Lung (tissue), 12 donors: ENCODE data around the gene CXCL14. TPM values are rescaled to one million over a fixed set of nuclear protein-coding genes. Genes with fewer than 3 reads are reported as not detected.

Source experiments
- ATAC-seq: fragments of 200-7000 bp; cut with Tn5 transposase; one replicate; pipeline ENCODE4 v1.9.1; 2020; ENCODE audit warnings: moderate number of reproducible peaks; ENCODE audit not compliant: insufficient read depth, low FRiP score
- DNase-seq, 3 donors: peaks; one replicate each; pipeline ENCODE4 v3.0.0-alpha.2; 2013 to 2017
- H3K27ac ChIP-seq, 2 donors: one replicate each; pipeline ENCODE4 v1.5.1; 2013; ENCODE audit warnings: mild to moderate bottlenecking in 2 of 2, moderate library complexity in 2 of 2, control low read depth in 1 of 2, inconsistent platforms in 1 of 2, low read depth in 1 of 2, low read length in 1 of 2
- H3K27me3 ChIP-seq, 3 donors: one replicate each; pipeline ENCODE4 v1.5.1; 2013; ENCODE audit warnings: low read length in 2 of 3; ENCODE audit not compliant: control insufficient read depth in 3 of 3, insufficient read depth in 3 of 3
- H3K36me3 ChIP-seq, 4 donors: one replicate each; pipeline ENCODE4 v1.5.1; 2013; ENCODE audit warnings: low read length in 4 of 4, mild to moderate bottlenecking in 1 of 4, moderate library complexity in 1 of 4; ENCODE audit not compliant: control insufficient read depth in 4 of 4, insufficient read depth in 4 of 4
- H3K4me1 ChIP-seq, 5 donors: one replicate each; pipeline ENCODE4 v1.5.1; 2013; ENCODE audit warnings: low read length in 5 of 5, mild to moderate bottlenecking in 2 of 5, moderate library complexity in 1 of 5; ENCODE audit not compliant: control insufficient read depth in 5 of 5, insufficient read depth in 5 of 5
- H3K4me3 ChIP-seq: one replicate; pipeline ENCODE4 v1.5.1; 2013; ENCODE audit warnings: mild to moderate bottlenecking, control low read depth, moderate library complexity
- H3K9ac ChIP-seq, 2 donors: one replicate each; pipeline ENCODE4 v1.5.1; 2013; ENCODE audit warnings: low read length in 2 of 2, control low read depth in 1 of 2; ENCODE audit not compliant: insufficient read depth in 1 of 2
- H3K9me3 ChIP-seq, 4 donors: one replicate each; pipeline ENCODE4 v1.5.1; 2013; ENCODE audit warnings: low read length in 3 of 4, mild to moderate bottlenecking in 1 of 4, moderate library complexity in 1 of 4; ENCODE audit not compliant: control insufficient read depth in 4 of 4, insufficient read depth in 3 of 4
- WGBS, 2 donors: extraction: QIAGEN DNeasy Blood & Tissue Kit; methylation state at CpG; one replicate each; pipeline ENCODE4 v1.1.7; 2013; 5-methylcytosine and 5-hydroxymethylcytosine counted together
- polyA plus RNA-seq, 2 donors: library from polyadenylated mRNA; stranded (reverse); fragments of 200-250 nt; gene quantifications; one replicate each; pipeline ENCODE4 v1.2.1, GENCODE V29; 2013
- total RNA-seq, 2 donors: library from RNA; depleted of rRNA in 1 of 2; stranded (reverse); fragments of >200 nt in 1 of 2; gene quantifications; one replicate each; pipeline ENCODE4 v1.2.1, GENCODE V29; 2014 to 2021
- TF ChIP-seq, protein P1 (sequence below): IDR thresholded peaks from 2 replicates; pipeline ENCODE4 v1.5.1; 2012; ENCODE audit warnings: mild to moderate bottlenecking; ENCODE audit errors: control extremely low read depth, extremely low read depth
- donor health status: control.
- donor health status: control.
- donor health status: Bipolar disorder and iron deficiency.
- donor health status: healthy.
- donor health status: DM: yes; HTN: yes; CAD: no.

The CXCL14 gene
- total and polyA plus RNA-seq, 4 donors = 1.6 to 31.4 (median 2.4) TPM

DNA sequence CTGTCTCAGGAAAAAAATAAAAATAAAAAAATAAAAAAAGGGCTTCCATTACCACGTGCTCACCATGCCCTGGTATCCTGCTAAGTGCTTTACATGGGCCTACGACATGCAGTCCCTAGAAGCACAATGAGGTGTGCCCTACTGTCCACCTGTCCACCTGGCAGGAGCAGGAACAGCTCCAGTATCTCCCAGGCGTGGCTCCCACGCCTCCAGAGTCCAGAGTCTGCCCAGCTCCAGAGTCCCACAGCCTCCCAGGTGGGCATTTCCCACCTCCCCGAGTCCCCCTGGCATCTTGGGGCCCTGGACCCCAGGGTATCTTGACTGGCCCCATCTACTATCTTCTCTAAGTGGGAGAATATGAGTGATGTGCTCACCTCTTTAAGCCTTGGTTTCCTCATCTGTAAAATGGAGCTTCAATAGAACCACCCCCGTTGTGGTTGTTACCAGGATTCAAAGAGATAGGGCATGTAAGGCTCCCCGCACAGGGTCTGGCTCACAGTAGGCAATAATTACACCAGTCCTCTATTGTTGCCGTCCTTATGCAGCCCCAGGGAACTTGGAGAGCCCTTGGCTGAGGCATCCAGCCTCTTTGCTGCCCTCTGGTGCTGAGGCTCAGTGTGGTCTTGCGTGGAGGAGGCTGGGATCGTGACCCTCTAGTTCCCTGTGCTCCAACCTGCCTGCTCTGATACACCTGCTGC is 8.9 kb downstream of the CXCL14 start:
- DNase-seq = peak in 2 of 3 donors; percentile 54
- no peaks in the 10 kb centered on the region for H3K27me3 ChIP-seq
- H3K27ac ChIP-seq = no peak overlapping the region
- H3K36me3 ChIP-seq = no peaks in the 10 kb centered on the region
- H3K4me3 ChIP-seq = no peak overlapping the region
- H3K4me1 ChIP-seq = peaks cover 0 to 5% (median 0%) of the 10 kb centered on the region in 5 donors
- TF ChIP-seq, protein P1, sequence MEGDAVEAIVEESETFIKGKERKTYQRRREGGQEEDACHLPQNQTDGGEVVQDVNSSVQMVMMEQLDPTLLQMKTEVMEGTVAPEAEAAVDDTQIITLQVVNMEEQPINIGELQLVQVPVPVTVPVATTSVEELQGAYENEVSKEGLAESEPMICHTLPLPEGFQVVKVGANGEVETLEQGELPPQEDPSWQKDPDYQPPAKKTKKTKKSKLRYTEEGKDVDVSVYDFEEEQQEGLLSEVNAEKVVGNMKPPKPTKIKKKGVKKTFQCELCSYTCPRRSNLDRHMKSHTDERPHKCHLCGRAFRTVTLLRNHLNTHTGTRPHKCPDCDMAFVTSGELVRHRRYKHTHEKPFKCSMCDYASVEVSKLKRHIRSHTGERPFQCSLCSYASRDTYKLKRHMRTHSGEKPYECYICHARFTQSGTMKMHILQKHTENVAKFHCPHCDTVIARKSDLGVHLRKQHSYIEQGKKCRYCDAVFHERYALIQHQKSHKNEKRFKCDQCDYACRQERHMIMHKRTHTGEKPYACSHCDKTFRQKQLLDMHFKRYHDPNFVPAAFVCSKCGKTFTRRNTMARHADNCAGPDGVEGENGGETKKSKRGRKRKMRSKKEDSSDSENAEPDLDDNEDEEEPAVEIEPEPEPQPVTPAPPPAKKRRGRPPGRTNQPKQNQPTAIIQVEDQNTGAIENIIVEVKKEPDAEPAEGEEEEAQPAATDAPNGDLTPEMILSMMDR = no peak
- no peak overlapping the region for H3K9ac ChIP-seq
- WGBS, 2 donors = 53 to 56% methylated on average over 10 of the region's 10 CpGs
- no peak for ATAC-seq
- H3K9me3 ChIP-seq = no peaks in the 10 kb centered on the region

DNA sequence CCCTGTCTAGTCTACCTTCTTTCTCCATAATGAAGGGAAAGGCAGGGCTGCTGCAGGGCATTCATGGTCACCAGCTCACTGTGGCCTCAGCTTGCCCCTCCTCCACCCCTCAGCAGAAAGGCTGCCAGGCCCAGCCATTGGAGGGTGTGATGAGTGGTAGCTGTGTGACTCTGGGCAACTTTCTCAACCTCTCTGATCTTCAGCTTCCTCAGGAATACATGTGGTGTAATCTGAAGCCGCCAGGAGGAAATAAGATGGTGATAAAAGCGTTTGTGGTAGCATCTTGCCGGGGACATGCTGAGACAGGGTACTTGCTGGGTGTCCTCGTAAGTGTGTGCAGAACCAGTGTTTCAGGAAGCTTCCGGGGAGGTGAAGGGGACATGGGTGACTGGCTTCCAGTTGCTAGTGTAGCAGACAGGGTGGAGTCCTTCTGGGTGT is 9.8 kb downstream of the CXCL14 start:
- H3K36me3 ChIP-seq = no peaks in the 10 kb centered on the region

DNA sequence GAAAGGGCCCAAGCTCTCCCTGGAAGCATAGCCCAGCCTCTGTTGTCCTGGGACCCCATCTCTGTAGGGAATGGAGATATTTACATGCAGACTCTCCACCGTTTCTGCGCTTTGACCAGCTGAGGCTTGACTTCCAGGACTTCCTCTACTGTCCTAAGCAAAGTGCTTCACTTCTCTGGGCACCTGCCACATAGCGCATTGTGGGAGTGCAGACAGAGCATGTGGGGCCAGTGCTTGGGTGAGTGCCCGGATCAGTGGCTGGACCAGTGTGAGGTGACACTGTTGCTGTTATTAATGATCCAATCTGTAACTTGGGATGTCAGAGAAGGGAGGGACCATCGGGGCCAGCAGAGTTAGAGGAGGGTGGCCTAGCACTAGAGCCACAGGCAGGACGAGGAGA is 10.5 kb downstream of the CXCL14 start:
- 72 to 88% methylated on average over 6 of the region's 6 CpGs for WGBS, 2 donors
- ATAC-seq = no peak
- no peak for DNase-seq

More for the DNA sequence above, 9.8 kb downstream of the CXCL14 start:
- Histone ChIP-seq H3K9me3 (no peaks in the 10 kb centered on the region), H3K4me3 (no peak overlapping the region), H3K27ac (no peak overlapping the region), H3K4me1 (peaks cover 0 to 5% (median 0%) of the 10 kb centered on the region in 5 donors), H3K27me3 (no peaks in the 10 kb centered on the region), H3K9ac (no peak overlapping the region)
- TF ChIP-seq, protein P1 = no peak
- WGBS, 2 donors = 60 to 69% methylated on average over 5 of the region's 5 CpGs
- no peak for ATAC-seq
- no peak for DNase-seq

More for the DNA sequence above, 10.5 kb downstream of the CXCL14 start:
- H3K27ac ChIP-seq = no peak overlapping the region
- no peaks in the 10 kb centered on the region for H3K27me3 ChIP-seq
- no peaks in the 10 kb centered on the region for H3K4me1 ChIP-seq
- TF ChIP-seq, protein P1 = no peak
- no peak overlapping the region for H3K4me3 ChIP-seq
- H3K9me3 ChIP-seq = no peaks in the 10 kb centered on the region
- H3K36me3 ChIP-seq = no peaks in the 10 kb centered on the region
- no peak overlapping the region for H3K9ac ChIP-seq
